ENCODE data around the gene UROS.

DNA sequence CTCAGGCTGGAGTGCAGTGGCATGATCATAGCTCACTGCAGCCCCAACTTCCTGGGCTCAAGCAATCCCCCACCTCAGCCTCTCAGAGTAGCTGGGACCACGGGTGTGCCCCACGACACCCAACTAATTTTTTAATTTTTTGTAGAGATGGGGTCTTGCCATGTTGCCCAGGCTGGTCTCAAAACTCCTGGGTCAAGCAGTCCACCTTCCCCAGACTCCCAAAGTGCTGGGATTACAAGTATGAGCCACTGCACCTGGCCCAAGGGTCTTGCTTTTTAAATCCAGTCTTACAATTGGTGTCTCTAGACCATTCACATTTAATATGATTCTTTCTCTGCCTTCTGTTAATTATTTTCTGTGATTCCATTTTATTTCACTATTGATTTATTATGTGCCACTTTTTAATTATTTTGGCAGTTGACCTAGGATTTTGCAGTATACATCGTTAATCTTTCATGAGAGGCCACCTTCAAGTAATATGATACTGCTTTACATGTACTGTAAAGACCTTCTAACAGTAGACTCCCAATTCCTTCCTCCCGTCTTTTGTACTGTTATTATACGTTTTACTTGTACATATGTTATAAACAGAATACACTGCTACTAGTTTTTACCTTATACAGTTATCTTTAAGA lies 66.1 kb downstream of the UROS start:
- TF ChIP-seq, protein P1, sequence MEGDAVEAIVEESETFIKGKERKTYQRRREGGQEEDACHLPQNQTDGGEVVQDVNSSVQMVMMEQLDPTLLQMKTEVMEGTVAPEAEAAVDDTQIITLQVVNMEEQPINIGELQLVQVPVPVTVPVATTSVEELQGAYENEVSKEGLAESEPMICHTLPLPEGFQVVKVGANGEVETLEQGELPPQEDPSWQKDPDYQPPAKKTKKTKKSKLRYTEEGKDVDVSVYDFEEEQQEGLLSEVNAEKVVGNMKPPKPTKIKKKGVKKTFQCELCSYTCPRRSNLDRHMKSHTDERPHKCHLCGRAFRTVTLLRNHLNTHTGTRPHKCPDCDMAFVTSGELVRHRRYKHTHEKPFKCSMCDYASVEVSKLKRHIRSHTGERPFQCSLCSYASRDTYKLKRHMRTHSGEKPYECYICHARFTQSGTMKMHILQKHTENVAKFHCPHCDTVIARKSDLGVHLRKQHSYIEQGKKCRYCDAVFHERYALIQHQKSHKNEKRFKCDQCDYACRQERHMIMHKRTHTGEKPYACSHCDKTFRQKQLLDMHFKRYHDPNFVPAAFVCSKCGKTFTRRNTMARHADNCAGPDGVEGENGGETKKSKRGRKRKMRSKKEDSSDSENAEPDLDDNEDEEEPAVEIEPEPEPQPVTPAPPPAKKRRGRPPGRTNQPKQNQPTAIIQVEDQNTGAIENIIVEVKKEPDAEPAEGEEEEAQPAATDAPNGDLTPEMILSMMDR (conservative IDR thresholded peaks at IDR 0.05; ENCODE audit: low read length) = no peak
- no peak for TF ChIP-seq EZH2phosphoT487 (IDR thresholded peaks at IDR 0.05; ENCODE audit: borderline replicate concordance)

Measured in Loucy (cell line).